Aorta (tissue), 5 donors: ENCODE results near the gene AUNIP. TPM values are rescaled to one million over a fixed set of nuclear protein-coding genes. Genes with fewer than 3 reads are reported as not detected.
"Not testable (repeated sequence)": the region's sequence is repeated elsewhere in the genome, so short reads cannot be mapped to it uniquely, and the experiment has no call there.

Experiments
- ATAC-seq: fragments of 200-7000 bp; cut with Tn5 transposase; one replicate; pipeline ENCODE4 v1.9.1; 2022; ENCODE audit warnings: moderate library complexity; ENCODE audit not compliant: low FRiP score
- DNase-seq, 2 donors: peaks; one replicate each; pipeline ENCODE4 v3.0.0-alpha.2; 2020
- H3K27ac ChIP-seq, 2 donors: one replicate each; pipeline ENCODE4 v1.5.1; 2013; ENCODE audit warnings: low read length in 2 of 2, mild to moderate bottlenecking in 2 of 2, moderate library complexity in 2 of 2, control low read depth in 1 of 2, inconsistent platforms in 1 of 2, low read depth in 1 of 2
- H3K27me3 ChIP-seq, 2 donors: one replicate each; pipeline ENCODE4 v1.6.1; 2013; ENCODE audit warnings: control low read depth in 1 of 2, low read length in 1 of 2, mild to moderate bottlenecking in 1 of 2, moderate library complexity in 1 of 2; ENCODE audit not compliant: insufficient read depth in 2 of 2, control insufficient read depth in 1 of 2
- H3K36me3 ChIP-seq, 2 donors: one replicate each; pipeline ENCODE4 v1.6.1; 2013; ENCODE audit warnings: control low read depth in 1 of 2, low read length in 1 of 2, mild to moderate bottlenecking in 1 of 2; ENCODE audit not compliant: insufficient read depth in 2 of 2, control insufficient read depth in 1 of 2
- H3K4me1 ChIP-seq, 2 donors: one replicate each; pipeline ENCODE4 v1.6.1; 2013; ENCODE audit warnings: low read length in 2 of 2, control low read depth in 1 of 2, mild to moderate bottlenecking in 1 of 2, moderate library complexity in 1 of 2; ENCODE audit not compliant: insufficient read depth in 2 of 2, control insufficient read depth in 1 of 2
- H3K4me3 ChIP-seq, 2 donors: one replicate each; pipeline ENCODE4 v1.5.1; 2013; ENCODE audit warnings: low read length in 2 of 2, control low read depth in 1 of 2, mild to moderate bottlenecking in 1 of 2
- H3K9me3 ChIP-seq: one replicate; pipeline ENCODE4 v1.6.1; 2013; ENCODE audit warnings: mild to moderate bottlenecking, low read length; ENCODE audit not compliant: control insufficient read depth
- WGBS, 2 donors: extraction: QIAGEN DNeasy Blood & Tissue Kit; methylation state at CpG; one replicate each; pipeline ENCODE4 v1.1.7; 2013; 5-methylcytosine and 5-hydroxymethylcytosine counted together
- intact Hi-C, 2 donors: fragments of 100-400 bp; cut with DNase I; formaldehyde crosslinking; loops; one replicate each; pipeline versions ENCODE4 v1.14.2 to v1.15.0; 2022
- polyA plus RNA-seq, 2 donors: library from polyadenylated mRNA; stranded (reverse); fragments of 200-250 nt; gene quantifications; one replicate each; pipeline ENCODE4 v1.2.3, GENCODE V29; 2013
- total RNA-seq, 2 donors: library from RNA; stranded (reverse); fragmentation: NEBNext Ultra II Directional; extraction: Animal tissue kit (Norgen Biotek cat#: 25700); gene quantifications; one replicate each; pipeline ENCODE4 v1.2.1, GENCODE V29; 2021
- donor health status: healthy with polysubstance abuse.
- donor health status: Bipolar disorder and iron deficiency.
- donor health status: DM: no; HTN: no; CAD: no.
- donor health status: DM: no; HTN: no; CAD: no.
- donor health status: DM: yes; HTN: yes; CAD: no.

AUNIP gene
- total and polyA plus RNA-seq, 4 donors, result not detected

DNA sequence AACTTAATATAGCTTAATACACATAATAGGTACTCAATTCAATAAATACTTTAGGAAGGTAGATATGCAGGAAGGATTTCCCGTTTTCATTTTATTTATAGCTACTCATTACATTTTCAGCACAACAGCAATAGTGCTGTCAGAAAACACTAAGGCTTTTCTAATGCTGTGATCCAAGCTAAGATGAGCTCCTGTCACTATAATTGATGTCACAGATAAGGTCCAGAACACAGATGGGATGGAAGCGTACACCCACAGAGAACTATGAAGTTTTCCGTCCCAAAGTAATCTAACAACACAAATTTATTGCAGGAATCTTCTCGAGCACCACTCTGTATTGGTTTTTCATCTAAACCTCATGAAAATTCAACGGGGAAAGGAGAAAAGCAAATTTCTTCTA is 13.6 kb downstream of the AUNIP start:
- intact Hi-C loops, result no loop called here
- ATAC-seq, result no peak
- H3K27me3 ChIP-seq, result no peaks in the 10 kb centered on the region
- no peak overlapping the region for H3K4me3 ChIP-seq
- H3K4me1 ChIP-seq, result no peaks in the 10 kb centered on the region
- H3K36me3 ChIP-seq, result no peaks in the 10 kb centered on the region
- no peaks in the 10 kb centered on the region for H3K9me3 ChIP-seq
- WGBS, 2 donors, result 79 to 87% methylated on average over 5 of the region's 5 CpGs
- DNase-seq, result no peak
- H3K27ac ChIP-seq, result no peak overlapping the region

DNA sequence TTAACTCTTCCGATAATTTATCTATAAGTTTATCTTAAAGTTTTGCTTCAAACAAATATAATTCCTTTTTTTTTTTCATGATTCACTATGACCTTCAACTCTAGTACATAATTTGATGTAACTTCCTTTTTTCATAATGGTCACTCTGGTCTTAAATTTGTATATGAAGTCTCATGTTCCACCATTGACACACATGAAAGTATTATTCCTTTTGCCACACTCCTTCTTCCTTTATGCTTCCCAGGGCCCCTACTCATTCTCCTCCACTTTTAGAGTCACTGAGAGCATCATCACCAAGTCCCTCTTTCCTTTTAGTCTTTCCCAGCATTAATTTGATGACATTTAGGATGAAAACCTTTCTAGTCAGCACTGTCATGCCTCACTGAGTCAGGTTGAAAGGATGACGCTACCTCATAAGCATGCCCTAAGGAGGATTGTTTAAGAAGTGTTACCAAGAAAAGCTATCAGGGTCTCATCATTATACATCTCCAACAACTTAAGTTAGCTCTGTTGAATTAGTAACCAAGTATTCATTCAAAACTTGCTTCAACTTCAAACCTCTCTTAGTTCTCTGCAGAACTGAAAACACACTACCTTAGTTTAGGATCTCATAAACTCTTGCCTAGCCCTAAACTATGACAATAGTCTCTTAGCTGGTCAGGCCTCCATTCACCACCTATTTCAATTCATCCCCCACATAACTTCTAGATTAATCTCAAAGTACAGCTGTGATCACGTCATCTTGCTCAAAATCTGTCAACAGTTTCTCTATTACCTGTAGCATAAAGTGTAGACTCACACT is 14.5 kb downstream of the AUNIP start:
- intact Hi-C loops, result no loop called here
- WGBS, 2 donors, result 92 to 94% methylated on average over 3 of the region's 3 CpGs
- no peak for ATAC-seq
- H3K4me1 ChIP-seq, result no peaks in the 10 kb centered on the region
- no peak overlapping the region for H3K27ac ChIP-seq
- no peak overlapping the region for H3K4me3 ChIP-seq
- no peaks in the 10 kb centered on the region for H3K9me3 ChIP-seq
- no peaks in the 10 kb centered on the region for H3K36me3 ChIP-seq
- DNase-seq, result no peak
- no peaks in the 10 kb centered on the region for H3K27me3 ChIP-seq

DNA sequence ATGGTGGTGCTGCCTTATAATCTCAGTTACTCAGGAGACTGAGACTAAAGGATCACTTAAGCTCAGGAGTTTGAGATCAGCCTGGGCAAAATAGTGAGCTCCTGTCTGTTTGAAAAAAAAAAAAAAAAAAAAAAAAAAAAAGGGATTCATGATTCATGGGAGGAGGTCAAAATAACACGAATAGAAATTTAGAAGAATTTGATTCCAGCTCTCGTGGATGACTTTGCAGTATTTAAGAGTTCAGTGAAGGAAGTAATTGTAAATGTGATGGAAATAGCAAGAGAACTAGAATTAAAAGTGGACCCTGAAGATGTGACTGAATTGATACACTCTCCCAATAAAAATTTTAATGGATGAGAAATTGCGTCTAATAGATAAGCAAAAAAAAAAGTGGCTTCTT is 15.8 kb downstream of the AUNIP start:
- Histone ChIP-seq H3K4me1 (no peaks in the 10 kb centered on the region), H3K9me3 (no peaks in the 10 kb centered on the region), H3K36me3 (no peaks in the 10 kb centered on the region), H3K4me3 (no peak overlapping the region), H3K27me3 (no peaks in the 10 kb centered on the region), H3K27ac (no peak overlapping the region)
- intact Hi-C loops, result no loop called here
- no peak for DNase-seq
- no peak for ATAC-seq
- WGBS, 2 donors, result 88 to 92% methylated on average over 3 of the region's 3 CpGs

DNA sequence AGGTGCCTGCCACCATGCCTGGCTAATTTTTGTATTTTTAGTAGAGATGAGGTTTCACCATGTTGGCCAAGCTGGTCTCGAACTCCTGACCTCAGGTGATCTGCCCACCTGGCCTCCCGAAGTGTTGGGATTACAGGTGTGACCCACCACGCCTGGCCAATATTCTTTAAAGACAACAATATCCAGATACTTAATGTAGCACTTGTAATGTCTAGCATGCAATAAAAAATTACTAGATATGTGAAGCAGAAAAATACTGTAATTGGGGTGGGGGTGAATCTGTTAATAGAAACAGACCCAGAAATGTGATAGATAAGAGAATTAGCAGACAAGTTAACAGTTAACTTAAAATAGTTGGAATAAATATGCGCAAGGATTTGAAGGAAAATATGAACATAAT is 19.4 kb downstream of the AUNIP start:
- H3K4me3 ChIP-seq, H3K36me3 ChIP-seq, H3K4me1 ChIP-seq, DNase-seq, H3K9me3 ChIP-seq, intact Hi-C loops, ATAC-seq, H3K27me3 ChIP-seq, H3K27ac ChIP-seq: not testable (repeated sequence)
- WGBS, 2 donors, result 97% methylated on average over 4 of the region's 4 CpGs

DNA sequence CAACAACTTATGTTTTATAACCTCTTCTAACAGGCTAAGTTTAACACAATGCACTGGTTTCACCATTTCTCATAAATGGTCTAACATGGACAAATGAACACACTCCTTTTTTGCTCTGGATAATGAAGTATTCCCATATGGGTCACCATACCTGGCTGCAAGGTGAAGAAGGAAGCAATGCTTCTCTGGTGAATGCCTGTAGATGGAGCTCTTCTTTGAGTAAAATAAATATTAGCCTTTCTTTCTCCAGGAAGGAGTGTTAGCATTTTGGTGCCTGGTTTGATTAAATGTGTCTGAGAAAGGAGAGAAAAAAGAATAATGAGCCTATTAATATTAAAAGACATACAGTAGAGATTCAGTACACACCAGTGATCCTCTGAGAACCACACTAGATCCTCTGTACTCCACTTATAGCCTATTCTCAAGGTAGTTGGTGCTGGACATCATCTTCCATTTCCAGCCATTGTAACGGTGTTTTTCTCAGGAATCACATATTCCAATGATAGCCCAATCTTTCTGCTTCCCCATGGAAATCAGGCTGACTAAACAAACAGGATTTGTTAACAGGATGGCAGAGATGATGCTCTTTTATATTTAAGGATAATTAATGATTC is 21.9 kb downstream of the AUNIP start:
- Histone ChIP-seq H3K4me1 (no peaks in the 10 kb centered on the region), H3K36me3 (peaks cover 4 to 6% of the 10 kb centered on the region in 2 donors), H3K27ac (no peak overlapping the region), H3K27me3 (no peaks in the 10 kb centered on the region), H3K4me3 (no peak overlapping the region), H3K9me3 (no peaks in the 10 kb centered on the region)
- intact Hi-C loops, result no loop called here
- 84 to 94% methylated on average over 1 of the region's 1 CpG for WGBS, 2 donors
- DNase-seq, result no peak
- no peak for ATAC-seq

DNA sequence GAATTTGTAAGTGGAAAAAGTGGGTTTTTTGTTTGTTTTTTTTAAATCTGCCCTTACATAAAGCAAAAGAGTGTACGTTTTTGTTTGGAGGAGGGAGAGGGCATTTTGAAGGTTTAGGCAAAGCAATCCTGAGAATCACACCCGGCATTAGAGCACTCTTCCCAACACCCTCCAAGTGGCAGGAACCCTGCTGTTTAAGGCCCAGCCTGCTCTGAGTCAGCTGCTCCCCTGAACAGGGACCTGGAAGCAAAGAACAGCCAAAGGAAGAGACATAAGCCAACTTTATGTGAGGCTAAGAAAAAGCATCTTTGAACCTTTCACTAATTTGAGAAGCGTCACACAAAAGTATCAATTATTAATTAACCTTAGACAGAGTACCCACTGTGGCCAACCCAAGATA is 22.6 kb downstream of the AUNIP start:
- DNase-seq (no peak), ATAC-seq (no peak)
- H3K4me3 ChIP-seq, result no peak overlapping the region
- H3K27me3 ChIP-seq, result no peaks in the 10 kb centered on the region
- peaks cover 9% of the 10 kb centered on the region in 2 donors for H3K36me3 ChIP-seq
- 44 to 51% methylated on average over 3 of the region's 3 CpGs for WGBS, 2 donors
- no peaks in the 10 kb centered on the region for H3K4me1 ChIP-seq
- intact Hi-C loops, result no loop called here
- no peak overlapping the region for H3K27ac ChIP-seq
- H3K9me3 ChIP-seq, result no peaks in the 10 kb centered on the region

DNA sequence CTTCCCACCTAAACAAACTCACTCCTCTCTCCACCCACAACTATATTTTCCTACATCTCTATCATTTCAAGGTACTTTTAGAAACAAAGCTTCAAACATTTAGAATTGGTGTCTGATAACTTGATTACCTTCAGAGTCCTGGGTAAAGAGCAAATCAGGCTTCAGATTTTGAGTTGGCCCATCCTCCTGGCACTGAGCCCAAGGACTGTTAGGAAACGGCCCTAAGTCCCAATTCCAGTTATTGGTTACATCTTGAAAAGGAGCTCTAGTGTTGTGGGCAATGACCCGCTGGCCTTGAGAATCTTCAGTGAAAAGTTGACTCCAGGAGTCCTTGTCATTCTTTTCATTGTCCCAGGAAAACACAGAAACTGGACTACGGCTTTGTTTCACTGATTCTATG is 24.4 kb downstream of the AUNIP start:
- ATAC-seq (no peak), DNase-seq (no peak)
- peaks cover 10 to 15% of the 10 kb centered on the region in 2 donors for H3K36me3 ChIP-seq
- H3K27me3 ChIP-seq, result no peaks in the 10 kb centered on the region
- H3K27ac ChIP-seq, result no peak overlapping the region
- no peaks in the 10 kb centered on the region for H3K4me1 ChIP-seq
- intact Hi-C loops, result no loop called here
- WGBS, 2 donors, result 62 to 66% methylated on average over 3 of the region's 3 CpGs
- H3K9me3 ChIP-seq, result no peaks in the 10 kb centered on the region
- no peak overlapping the region for H3K4me3 ChIP-seq

DNA sequence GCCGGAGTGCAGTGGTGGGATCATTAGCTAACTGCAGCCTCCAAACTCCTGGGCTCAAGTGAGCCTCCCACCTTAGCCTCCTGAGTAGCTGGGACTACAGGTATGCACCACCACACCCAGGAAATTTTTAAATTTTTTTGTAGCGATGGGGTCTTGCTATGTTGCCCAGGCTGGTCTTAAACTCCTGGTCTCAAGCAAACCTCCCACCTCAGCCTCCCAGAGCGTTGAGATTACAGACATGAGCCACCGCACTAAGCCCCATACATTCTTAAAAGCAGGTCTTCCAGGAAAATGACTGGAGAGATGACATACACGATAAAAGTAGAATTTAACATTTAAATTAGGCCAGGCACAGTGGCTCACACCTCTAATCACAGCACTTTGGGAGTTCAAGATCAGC is 26.1 kb downstream of the AUNIP start:
- DNase-seq, result no peak
- WGBS, 2 donors, result 96% methylated on average over 5 of the region's 5 CpGs
- Histone ChIP-seq H3K36me3 (peaks cover 17 to 25% of the 10 kb centered on the region in 2 donors), H3K4me3 (no peak overlapping the region), H3K27me3 (no peaks in the 10 kb centered on the region), H3K4me1 (no peaks in the 10 kb centered on the region), H3K9me3 (no peaks in the 10 kb centered on the region), H3K27ac (no peak overlapping the region)
- intact Hi-C loops, result no loop called here
- no peak for ATAC-seq
